Caco-2 (cell line): ENCODE results near the gene TUBA1A. TPM values are rescaled to one million over a fixed set of nuclear protein-coding genes. Genes with fewer than 3 reads are reported as not detected.
"Not testable (repeated sequence)": the region's sequence is repeated elsewhere in the genome, so short reads cannot be mapped to it uniquely, and the experiment has no call there.

ENCODE experiments used
- BruUV-seq: library from RNA; stranded (reverse); fragments of 400-500 nt; replicated peaks from 2 replicates; lab custom pipeline; 2021; lab: Mats Ljungman, UMichigan
- CTCF ChIA-PET: fragments of 300-600 bp; sonication (Branson Sonifier 250); formaldehyde crosslinking; loops from one replicate; lab custom pipeline; 2022; ENCODE audit warnings: antibody characterized with exemption; lab: Charles Lee
- POLR2A ChIA-PET: fragments of 300-600 bp; sonication (Branson Sonifier 250); formaldehyde crosslinking; loops from one replicate; lab custom pipeline; 2022; ENCODE audit warnings: antibody characterized with exemption; lab: Charles Lee
- DNase-seq, 2 experiments: peaks; one replicate each; pipeline versions ENCODE4 v3.0.0 to v3.0.0-alpha.2; 2020 to 2022
- H3K27me3 ChIP-seq: replicated peaks from 2 replicates; pipeline ENCODE4 v1.6.0; 2011; ENCODE audit warnings: low read length; ENCODE audit not compliant: control insufficient read depth, insufficient read depth
- H3K36me3 ChIP-seq: 2 replicates; pipeline ENCODE4 v1.5.1; 2011; ENCODE audit warnings: low read length; ENCODE audit not compliant: control insufficient read depth, insufficient read depth
- H3K4me1 ChIP-seq: fragments of 250-450 bp; sonication (Bioruptor Pico); 2 replicates; pipeline ENCODE4 v1.5.1; 2020; ENCODE audit warnings: mild to moderate bottlenecking
- H3K4me3 ChIP-seq: 2 replicates; pipeline ENCODE4 v1.5.1; 2011; ENCODE audit warnings: low read depth, mild to moderate bottlenecking, control low read depth, low read length
- H3K9me3 ChIP-seq: fragments of 250-450 bp; sonication (Bioruptor Pico); 2 replicates; pipeline ENCODE4 v1.5.1; 2020; ENCODE audit warnings: mild to moderate bottlenecking, moderate library complexity
- H3K27ac Mint-ChIP-seq: one replicate; pipeline ENCODE4 v1.8.0; 2022; ENCODE audit warnings: mixed read lengths; ENCODE audit not compliant: unreplicated experiment
- H3K27me3 Mint-ChIP-seq: one replicate; pipeline ENCODE4 v1.8.0; 2022; ENCODE audit warnings: mixed read lengths; ENCODE audit not compliant: insufficient read depth, unreplicated experiment
- H3K36me3 Mint-ChIP-seq: one replicate; pipeline ENCODE4 v1.8.0; 2022; ENCODE audit warnings: mild to moderate bottlenecking, mixed read lengths; ENCODE audit not compliant: insufficient read depth, unreplicated experiment
- H3K4me1 Mint-ChIP-seq: one replicate; pipeline ENCODE4 v1.8.0; 2022; ENCODE audit warnings: low read depth, mixed read lengths; ENCODE audit not compliant: unreplicated experiment
- H3K4me3 Mint-ChIP-seq: one replicate; pipeline ENCODE4 v1.8.0; 2022; ENCODE audit warnings: mild to moderate bottlenecking, moderate library complexity, mixed read lengths; ENCODE audit not compliant: unreplicated experiment
- H3K9me3 Mint-ChIP-seq: one replicate; pipeline ENCODE4 v1.8.0; 2022; ENCODE audit warnings: mixed read lengths; ENCODE audit not compliant: unreplicated experiment
- CTCF ChIP-seq, 2 experiments: fragments of 200-600 bp in 1 of 2; IDR thresholded peaks; 1 replicate in 1 of 2; 2 replicates in 1 of 2; pipeline versions ENCODE4 v1.5.1 to v1.8.0; 2011 to 2022; ENCODE audit warnings: antibody characterized with exemption in 1 of 2, control low read depth in 1 of 2, inconsistent platforms in 1 of 2, low read depth in 1 of 2, low read length in 1 of 2, mild to moderate bottlenecking in 1 of 2, moderate library complexity in 1 of 2; ENCODE audit not compliant: insufficient read depth in 1 of 2, severe bottlenecking in 1 of 2, unreplicated experiment in 1 of 2
- intact Hi-C: fragments of 100-400 bp; cut with micrococcal nuclease; formaldehyde crosslinking; loops from one replicate; pipeline ENCODE4 v1.10.0; 2022; ENCODE audit not compliant: unreplicated experiment
- total RNA-seq: library from RNA; stranded (reverse); gene quantifications from 2 replicates; pipeline ENCODE4 v1.2.3, GENCODE V29; 2022

The TUBA1A gene
- total RNA-seq, 1 experiment from 2014 or later: 9.1 TPM

- no peaks in the 10 kb centered on the region for H3K4me1 ChIP-seq
- POLR2A ChIA-PET: no interaction called here
- no peaks in the 10 kb centered on the region for H3K27me3 ChIP-seq
- no peaks in the 10 kb centered on the region for H3K36me3 ChIP-seq
- H3K9me3 ChIP-seq: no peaks in the 10 kb centered on the region
- TF ChIP-seq CTCF (IDR thresholded peaks at IDR 0.05; ENCODE audit: insufficient read depth in 1 of 2, low read depth in 1 of 2, low read length in 1 of 2, severe bottlenecking in 1 of 2, unreplicated experiment in 1 of 2): no peak
- H3K4me3 Mint-ChIP-seq: no peak overlapping the region
- H3K27ac Mint-ChIP-seq: no peak overlapping the region
- no peaks in the 10 kb centered on the region for H3K36me3 Mint-ChIP-seq
- no TSS peak for BruUV-seq
- H3K4me1 Mint-ChIP-seq: no peaks in the 10 kb centered on the region
- CTCF ChIA-PET: interaction anchor here (1.0 kb wide), 1 partner anchor 14 kb away, joined by 4 read pairs; no protein-coding TSS in a partner anchor
- H3K27me3 Mint-ChIP-seq: no peaks in the 10 kb centered on the region
- intact Hi-C loops: no loop called here
- no peaks in the 10 kb centered on the region for H3K9me3 Mint-ChIP-seq
- H3K4me3 ChIP-seq: no peak overlapping the region
- DNase-seq: no peak
Observed at GRCh38 chr12:49220972-49221371, 32.1 kb upstream of the TUBA1A start.

- BruUV-seq: no TSS peak
- no peak overlapping the region for H3K4me3 Mint-ChIP-seq
- H3K9me3 ChIP-seq: no peaks in the 10 kb centered on the region
- CTCF ChIA-PET: interaction anchor here (0.7 kb wide), 1 partner anchor 42 kb away, joined by 3 read pairs; no protein-coding TSS in a partner anchor
- no peak overlapping the region for H3K27ac Mint-ChIP-seq
- no peaks in the 10 kb centered on the region for H3K36me3 ChIP-seq
- no peaks in the 10 kb centered on the region for H3K4me1 Mint-ChIP-seq
- H3K4me1 ChIP-seq: no peaks in the 10 kb centered on the region
- no peak overlapping the region for H3K4me3 ChIP-seq
- no peaks in the 10 kb centered on the region for H3K9me3 Mint-ChIP-seq
- no peak for TF ChIP-seq CTCF (IDR thresholded peaks at IDR 0.05; ENCODE audit: insufficient read depth in 1 of 2, low read depth in 1 of 2, low read length in 1 of 2, severe bottlenecking in 1 of 2, unreplicated experiment in 1 of 2)
- POLR2A ChIA-PET: no interaction called here
- no peaks in the 10 kb centered on the region for H3K27me3 Mint-ChIP-seq
- DNase-seq: peak in 1 of 2 experiments; percentile 19
- no peaks in the 10 kb centered on the region for H3K36me3 Mint-ChIP-seq
- intact Hi-C loops: no loop called here
- no peaks in the 10 kb centered on the region for H3K27me3 ChIP-seq
Observed at GRCh38 chr12:49219417-49220026, 30.6 kb upstream of the TUBA1A start.

- H3K9me3 Mint-ChIP-seq: no peaks in the 10 kb centered on the region
- POLR2A ChIA-PET: no interaction called here
- H3K4me3 Mint-ChIP-seq: no peak overlapping the region
- Histone ChIP-seq H3K27me3 (no peaks in the 10 kb centered on the region), H3K4me3 (no peak overlapping the region), H3K36me3 (no peaks in the 10 kb centered on the region), H3K9me3 (no peaks in the 10 kb centered on the region), H3K4me1 (no peaks in the 10 kb centered on the region)
- H3K27ac Mint-ChIP-seq: no peak overlapping the region
- no peaks in the 10 kb centered on the region for H3K4me1 Mint-ChIP-seq
- no peak for TF ChIP-seq CTCF (IDR thresholded peaks at IDR 0.05; ENCODE audit: insufficient read depth in 1 of 2, low read depth in 1 of 2, low read length in 1 of 2, severe bottlenecking in 1 of 2, unreplicated experiment in 1 of 2)
- intact Hi-C loops: no loop called here
- no peak for DNase-seq
- no TSS peak for BruUV-seq
- no peaks in the 10 kb centered on the region for H3K36me3 Mint-ChIP-seq
- CTCF ChIA-PET: interaction anchor here (0.6 kb wide), 1 partner anchor 23 kb away, joined by 4 read pairs; no protein-coding TSS in a partner anchor
- no peaks in the 10 kb centered on the region for H3K27me3 Mint-ChIP-seq
Observed at GRCh38 chr12:49212572-49212971, 23.7 kb upstream of the TUBA1A start.

GRCh38 chr12:49210703-49211102 lies 21.8 kb upstream of the TUBA1A start:
- H3K27me3 ChIP-seq, H3K4me3 Mint-ChIP-seq, H3K9me3 Mint-ChIP-seq, H3K27me3 Mint-ChIP-seq, CTCF ChIA-PET, H3K4me1 ChIP-seq, H3K36me3 ChIP-seq, H3K36me3 Mint-ChIP-seq, H3K9me3 ChIP-seq, BruUV-seq, POLR2A ChIA-PET, DNase-seq, intact Hi-C loops, H3K4me1 Mint-ChIP-seq, H3K27ac Mint-ChIP-seq, H3K4me3 ChIP-seq: not testable (repeated sequence)
